ENCODE results near the gene CTH.

GRCh38 chr1:70385477-70385876 is 25.6 kb upstream of the CTH start:
- TF ChIP-seq CTCF (conservative IDR thresholded peaks at IDR 0.05 in 1 of 2, IDR thresholded peaks at IDR 0.05 in 1 of 2; ENCODE audit: low read depth in 1 of 2, low read length in 2 of 2) (no peak), EZH2 (IDR thresholded peaks at IDR 0.05; ENCODE audit: low read length, missing control alignments) (no peak)

Data from fibroblast of lung (primary cell).